NCI-H2107 treated with DMSO at 0.1 percent for 48 hours (cell line): ENCODE data around the gene MYBPHL.
A peak's percentile ranks its signal among the peaks of the same experiment; 100 is the strongest.

Experiments used
- DNase-seq: peaks from one replicate; lab custom pipeline; 2025; ENCODE audit not compliant: unreplicated experiment; lab: John Stamatoyannopoulos, UW

Gene MYBPHL

GRCh38 chr1:109253803-109254620 lies 52.8 kb downstream of the MYBPHL start:
- no peak for DNase-seq

DNA sequence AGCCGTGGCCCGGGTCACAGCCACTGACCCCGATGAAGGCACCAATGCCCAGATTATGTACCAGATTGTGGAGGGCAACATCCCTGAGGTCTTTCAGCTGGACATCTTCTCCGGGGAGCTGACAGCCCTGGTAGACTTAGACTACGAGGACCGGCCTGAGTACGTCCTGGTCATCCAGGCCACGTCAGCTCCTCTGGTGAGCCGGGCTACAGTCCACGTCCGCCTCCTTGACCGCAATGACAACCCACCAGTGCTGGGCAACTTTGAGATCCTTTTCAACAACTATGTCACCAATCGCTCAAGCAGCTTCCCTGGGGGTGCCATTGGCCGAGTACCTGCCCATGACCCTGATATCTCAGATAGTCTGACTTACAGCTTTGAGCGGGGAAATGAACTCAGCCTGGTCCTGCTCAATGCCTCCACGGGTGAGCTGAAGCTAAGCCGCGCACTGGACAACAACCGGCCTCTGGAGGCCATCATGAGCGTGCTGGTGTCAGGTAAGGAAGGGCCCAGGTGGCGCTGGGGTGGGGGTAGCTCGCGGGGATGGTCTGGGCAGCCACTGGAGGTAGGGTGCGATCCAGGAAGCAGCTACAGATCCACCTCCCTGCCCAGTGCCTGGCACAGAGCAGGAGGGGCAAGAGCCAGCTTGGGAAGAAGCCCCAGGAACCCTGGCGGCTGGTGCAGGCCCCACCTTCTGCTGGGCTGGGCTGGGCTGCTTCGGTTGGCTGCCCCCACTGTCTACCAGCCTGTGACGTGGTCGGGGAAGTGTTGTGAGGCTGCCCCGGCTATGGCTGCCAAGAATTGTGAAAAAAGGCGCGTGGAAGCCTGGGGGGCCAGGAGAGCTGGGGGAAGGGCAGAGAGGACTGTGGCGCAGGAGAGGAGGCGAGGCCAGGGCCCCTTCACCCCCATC lies 53.7 kb downstream of the MYBPHL start:
- peak; percentile 65 for DNase-seq

GRCh38 chr1:109252167-109252892 lies 54.5 kb downstream of the MYBPHL start:
- no peak for DNase-seq

- no peak for DNase-seq
Measured at GRCh38 chr1:109251277-109252166, 55.3 kb downstream of the MYBPHL start.

GRCh38 chr1:109250454-109251276 lies 56.1 kb downstream of the MYBPHL start:
- no peak for DNase-seq

DNA sequence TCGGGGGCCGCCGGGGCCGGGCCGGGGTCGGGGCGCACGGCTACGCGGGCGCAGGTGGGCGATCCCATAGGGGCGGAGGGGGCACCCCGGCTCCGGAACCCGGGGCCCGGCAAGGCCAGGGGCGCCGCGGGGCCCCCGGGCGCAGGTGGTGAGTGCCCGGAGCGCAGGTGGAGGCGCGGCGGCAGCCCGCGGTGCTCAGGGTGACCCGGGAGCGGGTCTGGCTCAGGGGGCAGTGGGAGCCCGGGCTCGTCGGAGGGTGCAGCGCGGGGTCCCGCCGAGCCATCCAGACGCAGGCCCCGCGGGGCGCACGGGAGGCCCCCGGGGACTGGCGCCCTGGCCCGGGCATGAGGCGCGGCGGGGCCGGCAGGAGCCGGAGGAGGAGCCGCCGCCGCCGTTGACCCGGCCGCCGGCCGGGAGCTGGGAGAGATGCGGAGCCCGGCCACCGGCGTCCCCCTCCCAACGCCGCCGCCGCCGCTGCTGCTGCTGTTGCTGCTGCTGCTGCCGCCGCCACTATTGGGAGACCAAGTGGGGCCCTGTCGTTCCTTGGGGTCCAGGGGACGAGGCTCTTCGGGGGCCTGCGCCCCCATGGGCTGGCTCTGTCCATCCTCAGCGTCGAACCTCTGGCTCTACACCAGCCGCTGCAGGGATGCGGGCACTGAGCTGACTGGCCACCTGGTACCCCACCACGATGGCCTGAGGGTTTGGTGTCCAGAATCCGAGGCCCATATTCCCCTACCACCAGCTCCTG lies 57.0 kb downstream of the MYBPHL start:
- DNase-seq: no peak

DNA sequence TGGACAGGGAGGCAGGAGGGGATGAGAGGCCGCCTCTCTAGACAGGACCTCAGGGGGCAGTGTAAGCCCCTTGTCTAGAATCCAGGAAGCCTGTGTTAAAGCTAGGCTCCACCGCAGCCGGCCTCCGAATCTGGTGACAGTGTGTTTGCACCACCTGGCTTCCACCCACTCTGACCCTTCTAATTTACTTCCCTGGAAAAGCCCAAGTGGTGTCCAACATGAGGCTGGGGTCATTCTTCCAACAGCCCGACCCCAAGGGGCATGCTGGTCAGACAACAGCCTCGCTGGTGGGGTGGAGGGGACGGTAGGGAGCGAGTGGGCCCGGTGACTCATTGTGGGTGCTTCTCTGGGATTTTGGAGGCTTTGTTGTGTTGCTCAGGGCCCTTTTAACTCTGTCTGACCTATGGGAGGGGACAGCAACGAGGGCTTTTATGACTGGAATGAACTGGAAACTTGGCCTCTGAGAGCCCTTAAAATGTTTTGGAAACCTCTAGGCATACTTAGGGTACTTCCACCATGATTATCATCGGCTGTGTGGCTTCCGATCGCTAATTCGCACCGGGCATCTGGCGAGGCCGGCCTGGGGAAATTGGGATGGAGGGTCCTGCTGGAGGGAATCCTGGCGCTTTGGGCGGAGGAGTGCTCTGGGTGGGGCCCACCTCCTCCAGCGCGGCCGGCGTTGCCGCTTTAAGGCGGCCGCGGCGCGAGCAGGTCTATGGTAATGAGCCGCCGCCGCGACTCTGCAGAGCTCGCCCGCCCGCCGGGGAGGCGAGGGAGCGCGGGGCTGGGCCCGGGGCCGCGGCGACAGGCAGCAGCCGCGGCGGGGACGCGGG lies 57.8 kb downstream of the MYBPHL start, which contains the start of gene CELSR2:
CELSR2 (plus strand) TSS at position 743 of the 833 bp plus-strand sequence. CDS start 541 bp downstream, outside the sequence.
- DNase-seq: no peak

- no peak for DNase-seq
Measured at GRCh38 chr1:109248444-109248796, 58.4 kb downstream of the MYBPHL start.

DNA sequence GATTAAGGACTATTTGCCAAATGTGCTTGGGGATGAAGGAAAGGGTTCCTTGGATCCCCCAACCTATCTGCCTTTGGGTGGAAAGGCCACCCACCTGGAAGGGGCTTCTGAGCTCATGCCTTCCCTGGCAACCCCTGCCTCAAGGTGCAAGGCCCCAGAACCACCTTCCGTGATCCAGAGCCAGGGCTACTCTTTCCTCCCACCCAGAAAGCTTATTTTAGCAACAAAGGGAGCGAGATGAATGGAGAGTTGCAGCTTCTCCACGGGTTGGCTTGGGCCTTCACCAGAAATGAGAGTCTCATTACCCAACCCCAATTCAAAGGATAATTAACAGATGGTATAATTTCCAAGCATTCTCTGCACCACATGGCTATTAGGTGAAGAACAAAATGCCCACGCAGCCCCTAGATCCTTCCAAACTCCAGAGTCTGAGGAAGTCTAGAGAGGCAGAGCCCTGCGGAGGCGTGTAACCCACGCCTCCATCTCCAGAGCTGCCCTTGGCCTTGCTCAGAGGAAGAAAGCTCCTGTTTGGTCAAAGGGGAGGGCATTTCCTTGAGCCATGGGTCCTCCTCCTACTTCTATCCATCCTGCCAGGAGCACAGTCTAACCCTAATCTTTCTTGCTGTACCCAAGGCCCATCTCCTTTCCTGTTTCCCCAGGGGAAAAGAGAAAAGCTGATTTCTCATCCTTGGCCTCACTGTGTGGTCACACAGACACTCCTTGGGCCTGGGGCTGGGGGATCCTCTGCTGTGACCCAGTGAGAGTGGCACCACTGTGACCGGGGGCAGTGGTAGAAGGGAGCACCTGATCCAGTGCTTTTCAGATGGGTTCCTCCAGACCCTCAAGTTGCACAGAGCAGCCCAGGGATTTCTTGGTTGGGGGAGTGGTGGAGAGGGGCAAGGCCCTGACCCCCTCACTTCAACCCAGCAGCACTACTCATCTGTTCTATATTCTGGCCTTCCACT lies 59.1 kb downstream of the MYBPHL start:
- DNase-seq: no peak

DNA sequence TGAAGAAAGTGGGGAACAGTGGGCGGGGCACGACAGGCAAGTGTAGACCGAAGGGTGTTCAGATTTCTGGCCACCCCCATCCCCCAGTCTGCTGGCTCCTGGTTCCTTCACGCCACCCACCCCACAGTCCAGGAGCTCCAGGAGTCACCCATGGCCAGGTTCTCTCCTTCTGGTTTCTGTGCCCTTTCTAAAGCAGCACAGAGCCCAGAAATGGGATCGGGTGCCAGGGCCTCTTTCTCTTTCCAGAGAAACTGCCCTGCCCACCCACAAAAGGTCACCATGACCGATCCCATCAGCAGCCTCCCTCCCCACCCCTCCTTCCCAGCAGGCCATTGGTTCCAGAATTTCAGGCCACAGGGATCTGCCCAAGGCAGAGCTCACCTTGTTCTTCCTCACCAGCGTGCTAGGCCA lies 60.7 kb downstream of the MYBPHL start:
- DNase-seq: no peak

DNA sequence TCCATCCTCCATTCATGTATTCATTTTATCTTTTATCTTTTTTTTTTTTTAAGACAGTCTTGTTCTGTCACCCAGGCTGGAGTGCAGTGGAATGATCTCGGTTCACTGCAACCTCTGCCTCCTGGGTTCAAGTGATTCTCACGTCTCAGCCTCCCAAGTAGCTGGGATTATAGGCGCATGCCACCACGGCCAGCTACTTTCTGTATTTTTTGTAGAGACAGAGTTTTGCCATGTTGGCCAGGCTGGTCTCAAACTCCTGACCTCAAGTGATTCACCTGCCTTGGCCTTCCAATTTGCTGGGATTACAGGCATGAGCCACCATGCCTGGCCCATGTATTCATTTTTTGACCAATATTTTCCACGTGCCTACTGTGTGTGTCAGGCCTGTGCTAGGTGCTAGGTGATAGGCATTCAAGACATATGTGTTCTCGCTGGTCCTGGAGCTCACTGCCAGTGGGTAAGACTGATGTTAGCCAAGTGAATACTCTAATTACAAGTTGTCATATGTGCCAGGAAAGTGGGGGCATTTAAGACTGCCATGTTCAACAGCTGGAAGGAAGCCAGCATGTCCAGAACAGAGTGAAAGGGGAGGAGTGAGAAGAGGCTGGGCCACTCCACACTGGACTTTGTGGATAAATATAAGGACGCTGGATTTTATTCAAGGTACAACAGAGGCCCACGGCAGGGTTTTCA lies 62.8 kb downstream of the MYBPHL start:
- DNase-seq: no peak

DNA sequence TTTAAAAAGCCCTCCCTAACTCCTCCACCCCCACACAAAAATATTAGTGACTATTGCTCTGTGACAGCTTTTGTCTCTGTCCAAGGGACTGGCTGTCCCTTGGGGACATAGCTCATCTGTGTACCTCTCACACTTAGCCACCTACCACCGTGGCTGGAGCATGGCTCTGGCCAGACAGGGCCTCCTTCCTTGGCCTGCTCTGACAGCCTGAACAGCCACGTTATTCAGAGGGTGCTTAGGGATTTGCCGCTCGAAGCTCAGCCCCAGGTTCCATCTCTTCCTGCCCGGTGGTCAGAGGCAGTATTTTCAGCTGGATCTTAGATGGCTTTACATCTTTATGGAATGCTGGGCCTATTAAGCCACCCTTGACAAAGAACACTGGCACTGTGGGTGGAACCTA lies 63.6 kb downstream of the MYBPHL start:
- DNase-seq: no peak

- DNase-seq: no peak
Measured at GRCh38 chr1:109242387-109242786, 64.4 kb downstream of the MYBPHL start.
